Inflammatory macrophage treated with lipopolysaccharide for 4 hours (primary cell): ENCODE data around the gene ZCCHC3.
A peak's percentile ranks its signal among the peaks of the same experiment; 100 is the strongest.

Source experiments
- DNase-seq: peaks from one replicate; pipeline ENCODE4 v3.0.0-alpha.2; 2020

ZCCHC3 gene

DNA sequence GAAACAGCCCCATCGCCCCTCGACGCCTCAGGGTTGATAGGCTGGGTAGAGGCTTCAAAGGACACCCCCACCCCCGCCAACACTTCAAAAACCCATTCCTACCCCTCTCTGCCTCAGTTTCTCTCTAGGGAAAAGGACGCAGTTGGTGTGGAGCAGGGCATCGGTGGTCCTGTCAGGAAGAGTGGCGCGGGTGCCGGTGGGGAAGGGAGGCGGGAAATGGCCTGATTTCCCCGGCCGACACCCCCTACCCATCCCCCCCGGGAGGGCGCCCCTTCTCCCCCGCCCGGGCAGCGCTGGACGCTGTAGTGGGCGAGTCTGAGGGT, 49.9 kb downstream of the ZCCHC3 start:
- no peak for DNase-seq

DNA sequence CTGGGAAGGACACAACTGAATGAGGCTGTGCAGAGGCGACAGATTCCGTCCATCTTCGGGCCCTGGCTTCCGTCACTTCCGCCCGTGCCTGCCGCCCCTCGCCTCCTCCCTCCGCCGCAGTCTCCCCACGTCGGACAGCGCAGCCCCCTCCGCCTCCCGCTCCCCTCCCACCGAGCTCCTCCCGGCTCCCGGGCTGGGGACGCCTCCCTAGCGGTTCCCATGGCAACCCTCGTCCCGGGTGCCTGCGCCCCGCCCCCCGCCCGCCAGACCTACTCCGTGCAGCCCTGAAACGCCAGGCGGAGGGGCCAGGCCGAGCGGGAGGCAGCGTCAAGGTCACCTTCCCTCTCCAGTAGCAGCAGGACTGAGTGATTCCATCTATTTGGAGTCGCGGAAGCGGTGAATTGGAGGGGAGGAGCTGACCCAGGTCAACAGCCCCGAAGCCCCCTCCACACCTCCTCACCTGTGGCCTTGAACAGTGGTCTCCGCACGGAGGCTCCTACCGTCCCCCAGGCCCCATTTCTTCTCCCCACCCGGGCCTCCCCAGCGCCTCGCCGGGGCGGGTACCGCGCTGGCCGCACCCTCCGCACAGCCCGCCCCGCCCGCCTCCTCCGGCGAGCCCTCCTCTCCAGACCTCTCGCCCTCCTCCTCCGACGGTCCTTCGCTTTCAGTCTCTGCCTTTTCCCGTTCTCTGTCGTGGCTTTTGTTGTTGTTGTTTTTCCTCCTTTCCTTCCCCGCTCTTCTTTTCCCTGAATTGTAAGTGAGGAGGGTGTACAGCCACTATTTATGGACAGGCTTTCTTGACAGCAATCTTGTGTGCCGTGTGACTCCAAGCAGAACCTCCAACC, 50.5 kb downstream of the ZCCHC3 start:
- peak; percentile 68 for DNase-seq

DNA sequence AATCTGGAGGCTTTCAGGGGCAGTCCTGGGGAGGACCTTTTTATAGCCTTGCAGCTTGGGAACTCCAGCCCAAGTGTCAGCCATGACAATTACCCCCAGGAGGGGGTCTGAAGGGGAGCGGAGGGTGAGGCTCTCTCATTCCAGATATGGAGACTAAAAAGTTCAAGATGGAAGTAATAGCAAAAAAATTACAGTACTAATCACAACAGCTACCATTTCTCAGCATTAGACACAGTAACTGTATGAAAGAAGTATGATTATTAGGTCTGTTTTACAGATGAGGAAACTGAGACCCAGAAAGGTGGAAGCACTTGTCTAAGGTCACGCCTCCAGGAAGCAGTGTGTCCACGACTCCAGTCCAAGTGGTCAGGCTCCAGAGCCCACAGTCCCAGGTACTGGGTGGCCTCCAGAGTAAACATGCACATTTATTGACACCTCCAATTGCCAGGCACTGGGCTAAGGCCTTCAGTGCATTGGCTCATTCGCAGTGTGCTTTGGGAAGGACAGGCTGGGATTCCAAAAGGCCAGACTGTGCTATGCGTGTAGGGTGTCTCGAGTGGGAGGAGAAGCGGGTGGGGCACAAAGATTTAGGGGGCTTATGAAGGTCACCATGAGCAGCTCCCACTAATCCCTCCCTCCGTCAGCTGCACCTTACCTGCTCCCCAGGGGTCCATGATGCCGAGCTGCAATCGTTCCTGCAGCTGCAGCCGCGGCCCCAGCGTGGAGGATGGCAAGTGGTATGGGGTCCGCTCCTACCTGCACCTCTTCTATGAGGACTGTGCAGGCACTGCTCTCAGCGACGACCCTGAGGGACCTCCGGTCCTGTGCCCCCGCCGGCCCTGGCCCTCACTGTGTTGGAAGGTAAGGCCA, 51.8 kb downstream of the ZCCHC3 start:
- DNase-seq: no peak
